Activated CD4-positive, alpha-beta T cell treated with anti-CD3 and anti-CD28 coated beads, Interleukin-2, Interleukin-6, amounts not matched to agents 100 ng/mL and 50 ng/mL, durations not matched to agents 16 hours and 8 hours (primary cell): Measurements from ENCODE around the gene WFS1.

Source experiments
- DNase-seq: peaks from one replicate; pipeline ENCODE4 v3.0.0-alpha.2; 2020

WFS1 gene

GRCh38 chr4:6326312-6327060 lies 56.8 kb downstream of the WFS1 start:
- no peak for DNase-seq

- peak; percentile 86 for DNase-seq
Observed at GRCh38 chr4:6327220-6327917, 57.7 kb downstream of the WFS1 start.

GRCh38 chr4:6328526-6328925 lies 58.9 kb downstream of the WFS1 start:
- DNase-seq: no peak

DNA sequence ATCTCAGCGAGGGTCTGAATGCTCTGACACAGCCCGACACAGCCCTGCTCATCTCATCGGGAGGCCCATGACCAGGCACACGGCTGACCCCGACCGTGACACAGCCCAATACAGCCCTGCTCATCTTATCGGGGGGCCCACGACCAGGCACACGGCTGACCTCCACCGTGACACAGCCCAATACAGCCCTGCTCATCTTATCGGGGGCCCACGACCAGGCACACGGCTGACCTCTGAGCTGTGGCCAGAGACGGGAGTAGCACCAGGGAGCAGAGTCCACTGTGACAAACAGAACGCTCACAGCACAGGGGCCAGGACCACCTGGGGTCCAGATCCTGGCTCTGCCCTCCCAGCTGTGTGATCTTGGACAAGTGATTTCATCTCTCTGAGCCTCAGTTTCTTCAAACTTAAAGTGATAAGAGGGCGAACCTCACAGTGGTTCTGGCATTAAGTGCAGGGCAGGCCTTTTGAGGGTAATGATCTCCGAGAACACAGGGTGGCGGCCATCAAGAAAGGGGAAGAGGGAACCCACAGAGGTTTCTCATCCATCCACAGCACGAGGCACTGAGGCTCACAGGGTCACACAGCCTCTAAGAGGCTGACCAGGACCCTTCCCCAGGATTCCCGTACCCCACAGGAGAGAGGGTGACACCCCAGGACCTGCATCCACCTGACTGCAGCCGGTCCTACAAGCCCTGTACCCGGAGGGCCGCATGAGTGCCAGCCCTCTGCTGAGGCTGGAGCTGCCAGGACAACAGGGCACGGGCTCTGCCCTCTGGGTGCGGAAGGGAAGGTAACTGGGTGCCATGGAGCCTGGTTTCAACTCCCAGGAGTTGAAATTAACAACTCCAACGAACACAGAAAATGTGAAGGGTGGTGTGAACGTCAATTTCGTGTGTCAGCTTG lies 60.1 kb downstream of the WFS1 start:
- no peak for DNase-seq

GRCh38 chr4:6330384-6330767 lies 60.7 kb downstream of the WFS1 start:
- DNase-seq: no peak

DNA sequence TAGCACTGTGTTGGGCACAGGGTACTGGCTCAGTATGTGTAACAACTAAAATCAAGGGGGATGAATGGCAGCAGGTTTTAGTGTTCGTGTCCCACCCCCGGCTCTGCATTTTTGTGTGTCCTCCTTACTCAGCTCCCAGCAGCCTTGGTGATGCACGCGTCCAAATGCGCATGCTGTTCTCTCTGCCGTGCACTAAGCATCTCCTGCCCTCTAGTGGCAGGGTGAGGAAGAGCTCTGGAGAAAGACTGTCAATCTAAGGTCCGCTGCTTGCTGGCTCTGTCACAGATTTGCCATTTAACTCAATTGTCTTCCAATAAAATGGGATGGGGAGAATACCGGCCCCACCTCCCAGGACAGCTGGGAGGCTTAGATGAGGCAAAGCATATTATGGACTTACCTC lies 61.4 kb downstream of the WFS1 start:
- DNase-seq: peak; percentile 65

GRCh38 chr4:6331468-6331867 lies 61.8 kb downstream of the WFS1 start:
- no peak for DNase-seq

GRCh38 chr4:6332042-6332668 lies 62.5 kb downstream of the WFS1 start:
- peak; percentile 40 for DNase-seq

DNA sequence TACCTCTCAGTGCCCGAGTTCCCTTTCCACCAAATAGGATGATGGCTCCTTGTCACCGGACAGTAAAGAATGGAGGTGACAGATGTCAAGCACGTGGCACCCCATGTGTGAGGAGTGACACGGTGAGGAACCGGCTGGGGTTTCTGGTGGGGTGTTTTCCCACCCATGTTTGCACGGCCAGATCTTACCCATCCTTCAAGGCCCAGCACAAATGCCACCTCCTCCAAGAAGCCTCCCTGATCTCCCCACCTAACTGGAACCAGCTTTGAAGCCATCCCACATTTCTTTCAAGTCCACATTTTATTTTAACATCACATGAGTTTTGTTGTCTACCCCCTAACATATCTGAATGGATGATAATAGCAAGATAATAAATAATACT lies 63.0 kb downstream of the WFS1 start:
- DNase-seq: no peak

DNA sequence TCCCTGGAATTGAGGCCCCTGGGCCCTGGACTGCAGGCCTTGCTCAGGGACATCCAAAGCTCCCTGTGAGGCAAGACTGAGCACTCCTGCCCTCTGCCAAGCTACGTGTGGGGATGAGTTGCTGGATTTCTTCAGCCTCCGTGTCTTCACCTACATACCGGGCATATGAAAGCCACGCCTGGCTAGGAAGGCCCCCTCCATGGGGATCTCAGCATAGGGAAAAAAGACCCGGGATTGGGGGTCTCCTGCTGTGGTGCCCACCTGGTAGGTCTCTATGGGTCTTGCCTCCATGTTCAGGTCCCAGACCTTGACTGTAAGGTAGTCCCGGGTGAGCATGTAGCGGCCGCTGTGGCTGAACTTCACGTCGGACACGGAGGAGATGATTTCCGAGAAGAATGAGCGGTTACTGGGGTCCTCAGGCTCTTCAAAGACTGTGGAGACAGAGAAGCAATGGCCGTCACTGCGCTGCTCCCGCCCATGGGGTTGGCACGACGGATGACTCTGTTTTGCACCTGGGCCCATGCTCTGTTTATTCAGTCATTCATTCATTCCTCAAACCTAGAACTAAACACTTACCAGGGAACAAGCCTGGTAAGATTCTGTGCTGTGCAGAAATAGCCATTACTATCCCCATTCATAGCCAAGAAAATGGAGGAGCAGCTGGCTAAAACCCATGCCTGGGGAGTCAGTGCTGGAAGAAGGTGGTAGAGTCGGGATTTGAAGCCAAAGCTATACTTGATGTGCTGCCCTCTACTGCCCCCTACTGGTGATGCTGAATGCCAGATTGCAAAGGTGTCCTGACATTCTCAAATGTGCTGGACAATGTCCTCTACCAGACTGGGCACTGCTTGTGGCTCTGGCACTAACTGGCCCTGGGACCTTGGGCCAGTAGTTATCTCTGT lies 63.9 kb downstream of the WFS1 start:
- DNase-seq: peak; percentile 62

DNA sequence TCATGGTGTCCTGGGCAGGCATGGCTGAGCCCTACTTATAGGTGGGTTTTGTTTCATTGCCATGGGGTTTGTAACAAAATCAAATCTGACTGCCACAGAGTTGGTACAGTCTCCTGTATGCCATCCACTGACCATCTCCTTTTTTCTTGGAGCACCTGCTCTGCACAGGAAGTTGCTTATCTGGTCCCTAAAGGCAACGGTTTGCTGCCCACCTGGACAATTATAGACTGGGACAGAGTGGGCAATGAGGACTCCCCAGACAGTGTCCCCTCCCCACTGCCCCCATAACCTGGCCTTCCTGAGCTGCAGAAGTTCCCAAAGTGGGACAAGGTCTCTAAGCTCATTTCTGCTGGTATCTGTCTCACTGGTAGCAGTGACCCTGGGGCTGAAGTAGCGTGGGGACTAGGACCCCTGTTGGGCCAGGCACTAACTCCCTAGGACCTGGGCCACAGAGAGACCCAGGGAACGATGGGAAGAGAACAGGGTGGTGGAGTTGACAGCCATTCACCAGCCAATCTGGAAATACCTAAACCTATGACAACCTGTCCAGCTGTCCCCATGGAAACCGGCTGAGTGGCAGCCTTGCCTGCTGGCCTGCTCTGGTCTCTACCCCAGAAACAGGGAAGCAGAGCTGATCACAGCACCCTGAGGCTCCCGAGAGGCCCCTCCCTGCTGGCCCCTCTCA lies 64.7 kb downstream of the WFS1 start:
- DNase-seq: no peak

- no peak for DNase-seq
Observed at GRCh38 chr4:6335040-6335590, 65.5 kb downstream of the WFS1 start.

GRCh38 chr4:6336166-6336565 lies 66.5 kb downstream of the WFS1 start:
- DNase-seq: no peak

GRCh38 chr4:6337331-6337935 lies 67.8 kb downstream of the WFS1 start:
- no peak for DNase-seq

DNA sequence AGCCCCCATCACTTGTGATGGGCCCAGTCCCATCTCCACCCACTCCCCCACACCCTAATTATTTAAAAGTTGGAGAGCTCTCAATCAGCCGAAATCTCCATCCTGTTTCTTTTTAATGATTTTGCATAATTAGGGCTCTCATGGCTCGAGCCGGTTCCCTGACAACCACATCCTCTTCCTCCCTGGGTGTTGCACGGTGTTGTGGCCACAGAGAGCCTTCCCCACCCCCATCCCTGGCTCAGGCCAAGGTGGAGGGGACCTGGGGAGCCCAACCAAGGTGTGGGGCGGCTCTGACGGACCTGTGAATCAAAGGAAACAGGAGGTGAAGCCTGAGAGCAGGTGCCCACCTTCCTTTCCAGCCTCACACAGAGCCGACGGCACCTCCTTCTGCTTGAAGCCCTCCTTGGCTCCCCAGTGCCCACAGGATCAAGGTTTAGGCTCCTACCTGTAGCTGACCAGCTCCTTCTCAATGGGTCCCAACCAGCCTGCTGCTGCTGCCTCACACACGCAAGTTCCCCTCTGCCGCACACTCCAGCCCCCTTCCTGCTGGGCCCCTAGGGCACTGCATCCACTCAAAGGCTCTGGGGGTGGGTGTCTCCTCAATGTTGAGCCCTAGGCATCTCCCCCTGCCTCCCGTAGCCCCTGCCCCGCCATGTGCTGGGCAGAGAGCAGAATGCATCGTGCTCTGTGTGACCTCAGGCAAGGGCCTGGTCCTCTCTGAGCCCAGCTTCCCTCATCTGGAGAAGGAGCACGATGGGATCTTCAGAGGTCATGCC lies 68.7 kb downstream of the WFS1 start:
- DNase-seq: peak; percentile 42

GRCh38 chr4:6338951-6339817 lies 69.5 kb downstream of the WFS1 start:
- no peak for DNase-seq

GRCh38 chr4:6339818-6340445 lies 70.3 kb downstream of the WFS1 start:
- DNase-seq: no peak

DNA sequence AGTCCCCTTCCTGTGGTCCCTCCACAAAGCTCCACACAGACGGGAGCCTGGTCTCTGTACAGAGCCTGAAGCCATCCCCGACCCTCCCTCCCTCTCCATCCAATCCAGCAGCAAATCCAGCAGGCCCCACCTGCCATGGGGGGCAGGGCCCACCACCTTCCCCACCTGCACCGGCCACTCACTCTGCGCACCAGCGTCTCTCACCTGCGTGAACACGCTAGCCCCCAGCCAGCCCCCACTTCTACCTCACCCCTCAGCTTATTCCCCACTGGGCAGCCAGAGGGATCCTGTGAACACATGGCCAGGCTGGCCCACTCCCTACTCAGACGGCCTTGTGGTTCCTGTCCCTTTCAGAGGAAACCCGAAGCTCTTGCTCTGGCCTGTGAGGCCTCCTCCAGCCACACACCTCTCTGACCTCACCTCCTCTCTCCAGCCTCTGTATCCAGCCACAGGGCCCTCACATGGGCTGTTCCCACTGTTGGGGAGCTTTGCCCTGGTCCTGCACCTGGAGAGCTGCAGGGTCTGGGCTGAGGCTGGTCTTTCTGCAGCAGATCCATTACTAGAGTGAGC lies 70.9 kb downstream of the WFS1 start:
- DNase-seq: no peak
